AG08395 (cell line): ENCODE measurements around the gene AKAP8L.
"Not testable (repeated sequence)": the region's sequence is repeated elsewhere in the genome, so short reads cannot be mapped to it uniquely, and the experiment has no call there.

ENCODE experiments used
- DNase-seq: peaks from one replicate; pipeline ENCODE4 v3.0.0; 2012; ENCODE audit warnings: mixed read lengths, low spot score

The AKAP8L gene

GRCh38 chr19:15352535-15352934 lies 66.3 kb downstream of the AKAP8L start:
- DNase-seq: not testable (repeated sequence)

GRCh38 chr19:15341328-15341727 lies 77.5 kb downstream of the AKAP8L start:
- DNase-seq: not testable (repeated sequence)

- DNase-seq: no peak
These were observed 78.7 kb downstream of the AKAP8L start for GRCh38 chr19:15340086-15340485.

GRCh38 chr19:15337202-15337601 lies 81.6 kb downstream of the AKAP8L start:
- DNase-seq: peak; percentile 62

- DNase-seq: not testable (repeated sequence)
These were observed 82.8 kb downstream of the AKAP8L start for GRCh38 chr19:15335992-15336391.

- peak; percentile 90 for DNase-seq
These were observed 86.3 kb downstream of the AKAP8L start, which contains the start of gene BRD4 for GRCh38 chr19:15332311-15332996. Gene BRD4, minus strand, starts transcription at chr19:15332539. Its CDS starts 59,440 bp downstream, at chr19:15273099.

- peak; percentile 48 for DNase-seq
These were observed 87.1 kb downstream of the AKAP8L start for GRCh38 chr19:15331419-15332310.

GRCh38 chr19:15330801-15331418 lies 87.9 kb downstream of the AKAP8L start:
- DNase-seq: peak; percentile 74
